HepG2 (cell line): ENCODE data around the gene TUBA1C. TPM values are rescaled to one million over a fixed set of nuclear protein-coding genes. Genes with fewer than 3 reads are reported as not detected.

ENCODE experiments used
- ATAC-seq: fragments of 200-7000 bp; cut with Tn5 transposase; 3 replicates; pipeline ENCODE4 v1.9.1; 2020; ENCODE audit warnings: mild to moderate bottlenecking, moderate library complexity
- BruUV-seq: library from RNA; stranded (reverse); fragments of 400-500 nt; replicated peaks from 2 replicates; lab custom pipeline; 2021; lab: Mats Ljungman, UMichigan
- CTCF ChIA-PET: fragments of 300-600 bp; formaldehyde crosslinking; extraction: SDS; loops from one replicate; lab custom pipeline; 2021; ENCODE audit warnings: low total read pairs, inconsistent platforms, low intra/inter-chr PET ratio; lab: Yijun Ruan, JAX
- POLR2A ChIA-PET: fragments of 350-600 bp; sonication (Branson Sonifier 250); formaldehyde crosslinking; loops from one replicate; lab custom pipeline; 2020; ENCODE audit warnings: antibody characterized with exemption, inconsistent platforms; lab: Yijun Ruan, JAX
- DNase-seq: peaks from one replicate; pipeline ENCODE4 v3.0.0-alpha.2; 2015; ENCODE audit warnings: low spot score
- FAIRE-seq: peaks from 3 replicates; lab custom pipeline; 2011; peaks lifted over from hg19 to GRCh38; lab: Jason Lieb, UNC
- H2AFZ ChIP-seq: one replicate; pipeline ENCODE4 v1.6.1; 2011; ENCODE audit warnings: low read length, inconsistent platforms
- H3K27ac ChIP-seq: fragments of 300-600 bp; 3 replicates; pipeline ENCODE4 v1.8.0; 2011; ENCODE audit warnings: mixed run types, mild to moderate bottlenecking, mixed read lengths, low read length, inconsistent platforms; ENCODE audit not compliant: insufficient read depth; ENCODE audit errors: extremely low read length
- H3K27me3 ChIP-seq, 2 experiments: fragments of 200-600 bp in 1 of 2; 2 replicates in 1 of 2; 3 replicates in 1 of 2; pipeline versions ENCODE4 v1.6.0 to v1.8.0; 2011; ENCODE audit warnings: low read length in 2 of 2, mild to moderate bottlenecking in 2 of 2, moderate library complexity in 2 of 2, inconsistent platforms in 1 of 2; ENCODE audit not compliant: insufficient read depth in 2 of 2, control insufficient read depth in 1 of 2
- H3K36me3 ChIP-seq, 2 experiments: fragments of 200-600 bp in 1 of 2; replicated peaks in 1 of 2; 2 replicates in 1 of 2; 3 replicates in 1 of 2; pipeline versions ENCODE4 v1.5.1 to v1.8.0; 2011; ENCODE audit warnings: low read length in 2 of 2, inconsistent platforms in 1 of 2; ENCODE audit not compliant: insufficient read depth in 2 of 2, control insufficient read depth in 1 of 2
- H3K4me1 ChIP-seq: 2 replicates; pipeline ENCODE4 v1.5.1; 2012; ENCODE audit warnings: low read length, inconsistent platforms; ENCODE audit not compliant: insufficient read depth
- H3K4me2 ChIP-seq: 2 replicates; pipeline ENCODE4 v1.6.0; 2011; ENCODE audit warnings: low read depth, low read length, inconsistent platforms
- H3K4me3 ChIP-seq, 3 experiments: fragments of 200-600 bp in 1 of 3; sonication (generic), shearing (Covaris generic) in 1 of 3; replicated peaks in 1 of 3; 2 replicates each; pipeline ENCODE4 v1.5.1; 2011 to 2016; ENCODE audit warnings: low read length in 3 of 3, inconsistent platforms in 2 of 3, low read depth in 2 of 3, mild to moderate bottlenecking in 2 of 3, control low read depth in 1 of 3, mixed read lengths in 1 of 3; ENCODE audit not compliant: insufficient read depth in 1 of 3
- H3K79me2 ChIP-seq: one replicate; pipeline ENCODE4 v1.6.1; 2011; ENCODE audit warnings: low read length, inconsistent platforms; ENCODE audit not compliant: insufficient read depth
- H3K9ac ChIP-seq: 2 replicates; pipeline ENCODE4 v1.6.0; 2011; ENCODE audit warnings: mild to moderate bottlenecking, low read depth, low read length, inconsistent platforms; ENCODE audit not compliant: insufficient read depth
- H3K9me3 ChIP-seq: 2 replicates; pipeline ENCODE4 v1.5.1; 2012; ENCODE audit warnings: mild to moderate bottlenecking, low read length
- H4K20me1 ChIP-seq: 2 replicates; pipeline ENCODE4 v1.6.0; 2011; ENCODE audit warnings: inconsistent platforms, mild to moderate bottlenecking, low read length, moderate library complexity; ENCODE audit not compliant: insufficient read depth
- ATF1 ChIP-seq: IDR thresholded peaks from 2 replicates; pipeline ENCODE4 v1.6.1; 2016; ENCODE audit warnings: mild to moderate bottlenecking, control low read depth
- CREM ChIP-seq, 2 experiments: sonication (generic) in 1 of 2; formaldehyde crosslinking in 1 of 2; IDR thresholded peaks; 2 replicates each; pipeline versions ENCODE4 v1.4.0 to v1.6.1; 2016 to 2020; ENCODE audit warnings: antibody characterized with exemption in 1 of 2, mild to moderate bottlenecking in 1 of 2, missing genetic modification reagents in 1 of 2
- FOXA3 ChIP-seq: IDR thresholded peaks from 2 replicates; pipeline ENCODE4 v1.6.1; 2016; ENCODE audit warnings: missing genetic modification reagents, missing compliant biosample characterization
- GMEB1 ChIP-seq: sonication (generic); formaldehyde crosslinking; IDR thresholded peaks from 2 replicates; pipeline ENCODE4 v1.5.1; 2020; ENCODE audit warnings: missing genetic modification reagents, mild to moderate bottlenecking, borderline replicate concordance
- KDM1A ChIP-seq: IDR thresholded peaks from 2 replicates; pipeline ENCODE4 v1.6.1; 2016; ENCODE audit warnings: missing compliant biosample characterization
- KLF6 ChIP-seq: IDR thresholded peaks from 2 replicates; pipeline ENCODE4 v1.8.0; 2016; ENCODE audit warnings: missing biosample characterization, missing genetic modification reagents
- LCORL ChIP-seq, 2 experiments: fragments of 450-650 bp in 1 of 2; sonication (generic) in 1 of 2; formaldehyde crosslinking in 1 of 2; IDR thresholded peaks; 2 replicates each; pipeline versions ENCODE4 v1.5.0 to v1.6.1; 2017 to 2020; ENCODE audit warnings: antibody characterized with exemption in 1 of 2, missing genetic modification reagents in 1 of 2
- PRPF4 ChIP-seq: fragments of 200-400 bp; formaldehyde crosslinking; IDR thresholded peaks from 2 replicates; pipeline ENCODE4 v1.6.1; 2016; ENCODE audit warnings: low read length, low read depth; ENCODE audit not compliant: poor library complexity, severe bottlenecking
- RAD21 ChIP-seq: fragments of 450-650 bp; formaldehyde crosslinking; IDR thresholded peaks from 2 replicates; pipeline ENCODE4 v1.5.0; 2020; ENCODE audit warnings: mild to moderate bottlenecking
- SKI ChIP-seq: fragments of 450-650 bp; IDR thresholded peaks from one replicate; pipeline ENCODE4 v1.6.1; 2018; ENCODE audit warnings: mild to moderate bottlenecking; ENCODE audit not compliant: partially characterized antibody
- STAG1 ChIP-seq: sonication (generic); formaldehyde crosslinking; IDR thresholded peaks from 2 replicates; pipeline ENCODE4 v1.4.0; 2020; ENCODE audit warnings: missing genetic modification reagents
- ZMYM3 ChIP-seq: sonication (generic); formaldehyde crosslinking; IDR thresholded peaks from 2 replicates; pipeline ENCODE4 v1.5.1; 2020; ENCODE audit warnings: mild to moderate bottlenecking, missing genetic modification reagents
- ZNF24 ChIP-seq: fragments of 450-650 bp; IDR thresholded peaks from 2 replicates; pipeline ENCODE4 v1.6.1; 2017; ENCODE audit warnings: antibody characterized with exemption, mild to moderate bottlenecking
- ZNF501 ChIP-seq: sonication (generic); formaldehyde crosslinking; IDR thresholded peaks from 2 replicates; pipeline ENCODE4 v1.5.1; 2020; ENCODE audit warnings: mild to moderate bottlenecking, moderate library complexity, missing genetic modification reagents
- ZNF615 ChIP-seq: sonication (generic); formaldehyde crosslinking; IDR thresholded peaks from 2 replicates; pipeline ENCODE4 v1.5.0; 2020; ENCODE audit warnings: mild to moderate bottlenecking, missing genetic modification reagents, borderline replicate concordance
- ZNF841 ChIP-seq: sonication (generic); formaldehyde crosslinking; IDR thresholded peaks from 2 replicates; pipeline ENCODE4 v1.8.1; 2023; ENCODE audit warnings: missing genetic modification reagents, borderline replicate concordance
- WGBS: methylation state at CpG from one replicate; pipeline ENCODE4 v1.1.6; 2017; ENCODE audit warnings: low lambda C conversion rate; 5-methylcytosine and 5-hydroxymethylcytosine counted together
- in situ Hi-C: cut with HindIII; loops from 2 replicates; pipeline ENCODE4 v1.10.0; 2017; ENCODE audit warnings: low pct_unique_long_range_greater_than_20kb; ENCODE audit not compliant: extremely low pct_ligation_motif_present
- intact Hi-C: fragments of 100-400 bp; cut with micrococcal nuclease; formaldehyde crosslinking; loops from one replicate; pipeline ENCODE4 v1.10.0; 2022; ENCODE audit not compliant: unreplicated experiment
- polyA plus RNA-seq, 8 experiments: library from polyadenylated mRNA; depleted of rRNA in 3 of 8; stranded (reverse) in 7 of 8; unstranded in 1 of 8; fragments of >200 nt; fragmentation: Illumina TruSeq in 4 of 8; extraction: Trizol in 4 of 8; gene quantifications; 2 replicates each; pipeline versions ENCODE4 v1.2.1 to v1.2.3, GENCODE V29; 2011 to 2016; ENCODE audit warnings: low read depth in 4 of 8, missing spikeins in 1 of 8, mixed read lengths in 1 of 8; ENCODE audit not compliant: insufficient read depth in 1 of 8
- total RNA-seq, 5 experiments: library from RNA; depleted of rRNA; stranded (reverse); fragments of >200 nt; fragmentation: Illumina TruSeq; extraction: Trizol; gene quantifications; 2 replicates each; pipeline ENCODE4 v1.2.3, GENCODE V29; 2016; ENCODE audit warnings: low read depth in 1 of 5
- TF ChIP-seq, protein P1 (sequence below): sonication (generic); formaldehyde crosslinking; IDR thresholded peaks from 2 replicates; pipeline ENCODE4 v1.4.0; 2020; ENCODE audit warnings: mild to moderate bottlenecking, missing genetic modification reagents
- TF ChIP-seq, protein P2 (sequence below): fragments of 450-650 bp; IDR thresholded peaks from 2 replicates; pipeline ENCODE4 v1.6.1; 2016

TUBA1C gene
- total and polyA plus RNA-seq, 2 of the 13 experiments (the other 11 are each of a cell fraction or from before 2014, with no cell fraction given): 693 to 1,075 TPM

DNA sequence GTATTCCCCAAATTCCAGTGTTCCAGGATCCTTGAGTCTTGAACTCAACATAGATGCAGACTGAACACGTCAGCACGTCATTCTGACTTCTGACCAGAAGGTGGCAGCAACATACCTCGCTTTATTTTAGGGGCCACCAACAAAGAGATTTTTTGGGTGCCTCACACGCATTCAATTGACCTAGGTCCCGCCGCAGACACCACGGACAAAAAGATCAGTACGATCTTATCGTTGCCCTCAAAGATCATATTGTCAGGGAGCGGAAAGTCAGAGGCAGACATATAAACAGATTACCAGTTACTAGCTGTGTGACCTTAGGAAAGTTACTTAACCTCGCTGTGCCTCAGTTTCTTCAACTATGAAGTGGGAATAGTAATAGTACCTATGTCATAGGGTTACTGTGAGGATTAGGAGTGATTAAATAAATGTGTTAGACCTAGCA is 23.6 kb downstream of the TUBA1C start (continued):
- TF ChIP-seq ZMYM3 (CRISPR knock-in tag): peak; percentile 67; the same call in 1 of the 2 replicates
- TF ChIP-seq, protein P1, sequence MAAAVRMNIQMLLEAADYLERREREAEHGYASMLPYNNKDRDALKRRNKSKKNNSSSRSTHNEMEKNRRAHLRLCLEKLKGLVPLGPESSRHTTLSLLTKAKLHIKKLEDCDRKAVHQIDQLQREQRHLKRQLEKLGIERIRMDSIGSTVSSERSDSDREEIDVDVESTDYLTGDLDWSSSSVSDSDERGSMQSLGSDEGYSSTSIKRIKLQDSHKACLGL: no peak
- peak; percentile 51; the same call in 1 of the 2 replicates for TF ChIP-seq CREM (IDR thresholded peaks at IDR 0.05)
- TF ChIP-seq CREM (CRISPR knock-in tag; IDR thresholded peaks at IDR 0.05): no peak
- 0 out of 2 replicates have a peak, but pooled peaks have one; percentile 48 for TF ChIP-seq ATF1 (CRISPR knock-in tag)
- TF ChIP-seq LCORL (IDR thresholded peaks at IDR 0.05): no peak
- 0 out of 2 replicates have a peak, but pooled peaks have one; percentile 27 for TF ChIP-seq LCORL (CRISPR knock-in tag; IDR thresholded peaks at IDR 0.05)
- peak; percentile 71 for TF ChIP-seq STAG1 (CRISPR knock-in tag)
- 0 out of 2 replicates have a peak, but pooled peaks have one; percentile 52 for TF ChIP-seq KDM1A (CRISPR knock-in tag)
- peak; percentile 55; the same call in 1 of the 2 replicates for TF ChIP-seq RAD21 (CRISPR knock-in tag)
- 0 out of 2 replicates have a peak, but pooled peaks have one; percentile 8 for TF ChIP-seq FOXA3 (CRISPR knock-in tag)
- TF ChIP-seq, all 625 proteins: peak for 13

- Histone ChIP-seq H3K4me3 (no peak overlapping the region), H4K20me1 (no peaks in the 10 kb centered on the region), H2AFZ (no peak overlapping the region), H3K4me2 (no peak overlapping the region), H3K27me3 (peaks cover 1 to 48% of the 10 kb centered on the region in 2 experiments), H3K79me2 (no peaks in the 10 kb centered on the region), H3K27ac (no peak overlapping the region), H3K36me3 (no peaks in the 10 kb centered on the region), H3K9me3 (no peaks in the 10 kb centered on the region), H3K9ac (no peak overlapping the region), H3K4me1 (peaks cover 18% of the 10 kb centered on the region)
- ChIA-PET CTCF (interaction anchor here (1.2 to 2.6 kb wide), 5 partner anchors 7 to 59 kb away, joined by 3 to 16 read pairs (median 4); partner anchors contain the start of gene C1QL4), POLR2A (interaction anchor here (1.0 to 1.4 kb wide), 3 partner anchors 23 to 58 kb away, joined by 3 to 4 read pairs (median 4); partner anchors contain the start of gene TROAP)
- WGBS: 18% methylated on average over 6 of the region's 9 CpGs
- no peak for DNase-seq
- in situ Hi-C loops (loop anchor here (10.0 kb wide), 1 partner anchor 56 kb away; the partner anchor contains the start of gene DNAJC22), intact Hi-C loops (loop anchor here (2.0 kb wide), 2 partner anchors 54 to 226 kb away; no protein-coding TSS in a partner anchor)
- ATAC-seq: no peak
- no peak for FAIRE-seq
- no TSS peak for BruUV-seq
- TF ChIP-seq GMEB1 (no peak), KLF6 (CRISPR knock-in tag) (no peak), ZNF24 (no peak), PRPF4 (no peak), ZNF841 (CRISPR knock-in tag) (no peak), ZNF615 (no peak), SKI (no peak), ZNF501 (CRISPR knock-in tag) (no peak)
- TF ChIP-seq, protein P2, sequence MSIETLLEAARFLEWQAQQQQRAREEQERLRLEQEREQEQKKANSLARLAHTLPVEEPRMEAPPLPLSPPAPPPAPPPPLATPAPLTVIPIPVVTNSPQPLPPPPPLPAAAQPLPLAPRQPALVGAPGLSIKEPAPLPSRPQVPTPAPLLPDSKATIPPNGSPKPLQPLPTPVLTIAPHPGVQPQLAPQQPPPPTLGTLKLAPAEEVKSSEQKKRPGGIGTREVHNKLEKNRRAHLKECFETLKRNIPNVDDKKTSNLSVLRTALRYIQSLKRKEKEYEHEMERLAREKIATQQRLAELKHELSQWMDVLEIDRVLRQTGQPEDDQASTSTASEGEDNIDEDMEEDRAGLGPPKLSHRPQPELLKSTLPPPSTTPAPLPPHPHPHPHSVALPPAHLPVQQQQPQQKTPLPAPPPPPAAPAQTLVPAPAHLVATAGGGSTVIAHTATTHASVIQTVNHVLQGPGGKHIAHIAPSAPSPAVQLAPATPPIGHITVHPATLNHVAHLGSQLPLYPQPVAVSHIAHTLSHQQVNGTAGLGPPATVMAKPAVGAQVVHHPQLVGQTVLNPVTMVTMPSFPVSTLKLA: no peak
Observed at GRCh38 chr12:49288922-49289555, 24.2 kb downstream of the TUBA1C start.
